HepG2 (cell line): ENCODE data around the gene CNOT8. TPM values are rescaled to one million over a fixed set of nuclear protein-coding genes. Genes with fewer than 3 reads are reported as not detected.

Experiments
- ATAC-seq: fragments of 200-7000 bp; cut with Tn5 transposase; 3 replicates; pipeline ENCODE4 v1.9.1; 2020; ENCODE audit warnings: mild to moderate bottlenecking, moderate library complexity
- BruUV-seq: library from RNA; stranded (reverse); fragments of 400-500 nt; replicated peaks from 2 replicates; lab custom pipeline; 2021; lab: Mats Ljungman, UMichigan
- CTCF ChIA-PET: fragments of 300-600 bp; formaldehyde crosslinking; extraction: SDS; loops from one replicate; lab custom pipeline; 2021; ENCODE audit warnings: low total read pairs, inconsistent platforms, low intra/inter-chr PET ratio; lab: Yijun Ruan, JAX
- POLR2A ChIA-PET: fragments of 350-600 bp; sonication (Branson Sonifier 250); formaldehyde crosslinking; loops from one replicate; lab custom pipeline; 2020; ENCODE audit warnings: antibody characterized with exemption, inconsistent platforms; lab: Yijun Ruan, JAX
- DNase-seq: peaks from one replicate; pipeline ENCODE4 v3.0.0-alpha.2; 2015; ENCODE audit warnings: low spot score
- FAIRE-seq: peaks from 3 replicates; lab custom pipeline; 2011; peaks lifted over from hg19 to GRCh38; lab: Jason Lieb, UNC
- H2AFZ ChIP-seq: one replicate; pipeline ENCODE4 v1.6.1; 2011; ENCODE audit warnings: low read length, inconsistent platforms
- H3K27ac ChIP-seq: fragments of 300-600 bp; 3 replicates; pipeline ENCODE4 v1.8.0; 2011; ENCODE audit warnings: mixed run types, mild to moderate bottlenecking, mixed read lengths, low read length, inconsistent platforms; ENCODE audit not compliant: insufficient read depth; ENCODE audit errors: extremely low read length
- H3K27me3 ChIP-seq, 2 experiments: fragments of 200-600 bp in 1 of 2; 2 replicates in 1 of 2; 3 replicates in 1 of 2; pipeline versions ENCODE4 v1.6.0 to v1.8.0; 2011; ENCODE audit warnings: low read length in 2 of 2, mild to moderate bottlenecking in 2 of 2, moderate library complexity in 2 of 2, inconsistent platforms in 1 of 2; ENCODE audit not compliant: insufficient read depth in 2 of 2, control insufficient read depth in 1 of 2
- H3K36me3 ChIP-seq, 2 experiments: fragments of 200-600 bp in 1 of 2; replicated peaks in 1 of 2; 2 replicates in 1 of 2; 3 replicates in 1 of 2; pipeline versions ENCODE4 v1.5.1 to v1.8.0; 2011; ENCODE audit warnings: low read length in 2 of 2, inconsistent platforms in 1 of 2; ENCODE audit not compliant: insufficient read depth in 2 of 2, control insufficient read depth in 1 of 2
- H3K4me1 ChIP-seq: 2 replicates; pipeline ENCODE4 v1.5.1; 2012; ENCODE audit warnings: low read length, inconsistent platforms; ENCODE audit not compliant: insufficient read depth
- H3K4me2 ChIP-seq: 2 replicates; pipeline ENCODE4 v1.6.0; 2011; ENCODE audit warnings: low read depth, low read length, inconsistent platforms
- H3K4me3 ChIP-seq, 3 experiments: fragments of 200-600 bp in 1 of 3; sonication (generic), shearing (Covaris generic) in 1 of 3; replicated peaks in 1 of 3; 2 replicates each; pipeline ENCODE4 v1.5.1; 2011 to 2016; ENCODE audit warnings: low read length in 3 of 3, inconsistent platforms in 2 of 3, low read depth in 2 of 3, mild to moderate bottlenecking in 2 of 3, control low read depth in 1 of 3, mixed read lengths in 1 of 3; ENCODE audit not compliant: insufficient read depth in 1 of 3
- H3K79me2 ChIP-seq: one replicate; pipeline ENCODE4 v1.6.1; 2011; ENCODE audit warnings: low read length, inconsistent platforms; ENCODE audit not compliant: insufficient read depth
- H3K9ac ChIP-seq: 2 replicates; pipeline ENCODE4 v1.6.0; 2011; ENCODE audit warnings: mild to moderate bottlenecking, low read depth, low read length, inconsistent platforms; ENCODE audit not compliant: insufficient read depth
- H3K9me3 ChIP-seq: 2 replicates; pipeline ENCODE4 v1.5.1; 2012; ENCODE audit warnings: mild to moderate bottlenecking, low read length
- H4K20me1 ChIP-seq: 2 replicates; pipeline ENCODE4 v1.6.0; 2011; ENCODE audit warnings: inconsistent platforms, mild to moderate bottlenecking, low read length, moderate library complexity; ENCODE audit not compliant: insufficient read depth
- EEA1 ChIP-seq: sonication (generic); formaldehyde crosslinking; IDR thresholded peaks from 2 replicates; pipeline ENCODE4 v1.5.1; 2020; ENCODE audit warnings: mild to moderate bottlenecking, missing genetic modification reagents, borderline replicate concordance
- GMEB1 ChIP-seq: sonication (generic); formaldehyde crosslinking; IDR thresholded peaks from 2 replicates; pipeline ENCODE4 v1.5.1; 2020; ENCODE audit warnings: missing genetic modification reagents, mild to moderate bottlenecking, borderline replicate concordance
- HES4 ChIP-seq: sonication (generic); formaldehyde crosslinking; IDR thresholded peaks from 2 replicates; pipeline ENCODE4 v1.9.0; 2021; ENCODE audit warnings: mild to moderate bottlenecking, missing genetic modification reagents, borderline replicate concordance
- HHEX ChIP-seq: IDR thresholded peaks from 2 replicates; pipeline ENCODE4 v1.6.1; 2016; ENCODE audit warnings: control low read depth
- HOXA7 ChIP-seq: sonication (generic); formaldehyde crosslinking; IDR thresholded peaks from 2 replicates; pipeline ENCODE4 v1.8.1; 2022; ENCODE audit warnings: mild to moderate bottlenecking, missing genetic modification reagents, moderate library complexity
- MAX ChIP-seq: IDR thresholded peaks from 2 replicates; pipeline ENCODE4 v1.6.1; 2012; ENCODE audit warnings: inconsistent platforms
- MTA1 ChIP-seq: sonication (generic); formaldehyde crosslinking; IDR thresholded peaks from 2 replicates; pipeline ENCODE4 v1.4.0; 2020; ENCODE audit warnings: missing genetic modification reagents, mild to moderate bottlenecking, borderline replicate concordance
- SRSF9 ChIP-seq: fragments of 200-400 bp; formaldehyde crosslinking; IDR thresholded peaks from 2 replicates; pipeline ENCODE4 v1.6.1; 2018; ENCODE audit warnings: borderline replicate concordance, mild to moderate bottlenecking, low read depth, low read length; ENCODE audit not compliant: insufficient read depth, poor library complexity, severe bottlenecking
- SUZ12 ChIP-seq: fragments of 150-350 bp; IDR thresholded peaks from 2 replicates; pipeline ENCODE4 v1.6.1; 2014; ENCODE audit warnings: low read depth, low read length
- TCF7L2 ChIP-seq: IDR thresholded peaks from 2 replicates; pipeline ENCODE4 v1.6.1; 2011; ENCODE audit warnings: mild to moderate bottlenecking, low read depth, low read length, moderate library complexity
- ZBTB44 ChIP-seq: sonication (generic); formaldehyde crosslinking; IDR thresholded peaks from 2 replicates; pipeline ENCODE4 v1.4.0; 2020; ENCODE audit warnings: missing genetic modification reagents
- ZNF121 ChIP-seq: sonication (generic); formaldehyde crosslinking; IDR thresholded peaks from 2 replicates; pipeline ENCODE4 v1.5.0; 2020; ENCODE audit warnings: mild to moderate bottlenecking, missing genetic modification reagents
- ZNF33B ChIP-seq: sonication (generic); formaldehyde crosslinking; IDR thresholded peaks from 2 replicates; pipeline ENCODE4 v1.5.1; 2020; ENCODE audit warnings: mild to moderate bottlenecking, missing genetic modification reagents
- ZNF451 ChIP-seq: sonication (generic); formaldehyde crosslinking; IDR thresholded peaks from 2 replicates; pipeline ENCODE4 v1.5.0; 2020; ENCODE audit warnings: mild to moderate bottlenecking, missing genetic modification reagents
- ZNF501 ChIP-seq: sonication (generic); formaldehyde crosslinking; IDR thresholded peaks from 2 replicates; pipeline ENCODE4 v1.5.1; 2020; ENCODE audit warnings: mild to moderate bottlenecking, moderate library complexity, missing genetic modification reagents
- ZNF878 ChIP-seq: sonication (generic); formaldehyde crosslinking; IDR thresholded peaks from 2 replicates; pipeline ENCODE4 v1.8.1; 2023; ENCODE audit warnings: mild to moderate bottlenecking, missing genetic modification reagents, moderate library complexity
- ZSCAN12 ChIP-seq: sonication (generic); formaldehyde crosslinking; IDR thresholded peaks from 2 replicates; pipeline ENCODE4 v1.9.0; 2021; ENCODE audit warnings: mild to moderate bottlenecking, missing genetic modification reagents
- ZSCAN25 ChIP-seq: sonication (generic); formaldehyde crosslinking; IDR thresholded peaks from 2 replicates; pipeline ENCODE4 v1.8.0; 2022; ENCODE audit warnings: mild to moderate bottlenecking, missing genetic modification reagents
- WGBS: methylation state at CpG from one replicate; pipeline ENCODE4 v1.1.6; 2017; ENCODE audit warnings: low lambda C conversion rate; 5-methylcytosine and 5-hydroxymethylcytosine counted together
- in situ Hi-C: cut with HindIII; loops from 2 replicates; pipeline ENCODE4 v1.10.0; 2017; ENCODE audit warnings: low pct_unique_long_range_greater_than_20kb; ENCODE audit not compliant: extremely low pct_ligation_motif_present
- intact Hi-C: fragments of 100-400 bp; cut with micrococcal nuclease; formaldehyde crosslinking; loops from one replicate; pipeline ENCODE4 v1.10.0; 2022; ENCODE audit not compliant: unreplicated experiment
- polyA plus RNA-seq, 8 experiments: library from polyadenylated mRNA; depleted of rRNA in 3 of 8; stranded (reverse) in 7 of 8; unstranded in 1 of 8; fragments of >200 nt; fragmentation: Illumina TruSeq in 4 of 8; extraction: Trizol in 4 of 8; gene quantifications; 2 replicates each; pipeline versions ENCODE4 v1.2.1 to v1.2.3, GENCODE V29; 2011 to 2016; ENCODE audit warnings: low read depth in 4 of 8, missing spikeins in 1 of 8, mixed read lengths in 1 of 8; ENCODE audit not compliant: insufficient read depth in 1 of 8
- total RNA-seq, 5 experiments: library from RNA; depleted of rRNA; stranded (reverse); fragments of >200 nt; fragmentation: Illumina TruSeq; extraction: Trizol; gene quantifications; 2 replicates each; pipeline ENCODE4 v1.2.3, GENCODE V29; 2016; ENCODE audit warnings: low read depth in 1 of 5

The CNOT8 gene
- total and polyA plus RNA-seq, 2 of the 13 experiments (the other 11 are each of a cell fraction or from before 2014, with no cell fraction given) = 37.1 to 74.9 TPM

GRCh38 chr5:154885439-154885838, 27.0 kb downstream of the CNOT8 start:
- no peak overlapping the region for H3K4me2 ChIP-seq
- H2AFZ ChIP-seq = no peak overlapping the region
- TF ChIP-seq HOXA7 (no peak), ZNF33B (no peak), HHEX (CRISPR knock-in tag) (no peak), SRSF9 (no peak)
- peaks cover 10 to 34% of the 10 kb centered on the region in 2 experiments for H3K36me3 ChIP-seq
- H3K4me3 ChIP-seq = no peak overlapping the region
- ATAC-seq = no peak
- DNase-seq = no peak
- WGBS = 96% methylated on average over 2 of the region's 2 CpGs
- H3K27ac ChIP-seq = no peak overlapping the region
- POLR2A ChIA-PET = no interaction called here
- CTCF ChIA-PET = no interaction called here
- BruUV-seq = no TSS peak
- peaks cover 18% of the 10 kb centered on the region; the same call in 1 of the 2 replicates for H3K9me3 ChIP-seq
- FAIRE-seq = no peak
- H4K20me1 ChIP-seq = no peaks in the 10 kb centered on the region
- H3K79me2 ChIP-seq = no peaks in the 10 kb centered on the region
- no peaks in the 10 kb centered on the region for H3K4me1 ChIP-seq
- in situ Hi-C loops (no loop called here), intact Hi-C loops (no loop called here)
- H3K9ac ChIP-seq = no peak overlapping the region
- H3K27me3 ChIP-seq = no peaks in the 10 kb centered on the region

GRCh38 chr5:154892369-154892771, 33.9 kb downstream of the CNOT8 start:
- no peaks in the 10 kb centered on the region for H3K79me2 ChIP-seq
- intact Hi-C loops (no loop called here), in situ Hi-C loops (no loop called here)
- no peak overlapping the region for H3K4me3 ChIP-seq
- no peak overlapping the region for H3K27ac ChIP-seq
- POLR2A ChIA-PET = no interaction called here
- no peaks in the 10 kb centered on the region for H3K9me3 ChIP-seq
- FAIRE-seq = no peak
- no peak overlapping the region for H3K9ac ChIP-seq
- peaks cover 27 to 77% of the 10 kb centered on the region in 2 experiments for H3K36me3 ChIP-seq
- ATAC-seq = no peak
- H3K27me3 ChIP-seq = no peaks in the 10 kb centered on the region
- no peak overlapping the region for H3K4me2 ChIP-seq
- CTCF ChIA-PET = no interaction called here
- no peak for DNase-seq
- BruUV-seq = no TSS peak
- H3K4me1 ChIP-seq = no peaks in the 10 kb centered on the region
- H2AFZ ChIP-seq = no peak overlapping the region
- whole genome bisulfite sequencing = 98% methylated on average over 11 of the region's 13 CpGs
- no peaks in the 10 kb centered on the region for H4K20me1 ChIP-seq
- TF ChIP-seq ZNF451 = no peak
- no peak for TF ChIP-seq ZSCAN12 (CRISPR knock-in tag)
- no peak for TF ChIP-seq EEA1 (CRISPR knock-in tag)
- TF ChIP-seq ZNF121 (CRISPR knock-in tag) = no peak
- TF ChIP-seq GMEB1 (CRISPR knock-in tag) = no peak
- no peak for TF ChIP-seq MTA1 (CRISPR knock-in tag)
- no peak for TF ChIP-seq ZSCAN25
- TF ChIP-seq ZBTB44 = no peak
- TF ChIP-seq ZNF878 = no peak
- TF ChIP-seq TCF7L2 = no peak
- TF ChIP-seq HES4 = no peak
- TF ChIP-seq SUZ12 = no peak
- TF ChIP-seq ZNF501 (CRISPR knock-in tag) = no peak
- TF ChIP-seq MAX = no peak
